HG03460 (cell line): ENCODE data around the gene PPFIA3.
"Not testable (repeated sequence)": the region's sequence is repeated elsewhere in the genome, so short reads cannot be mapped to it uniquely, and the experiment has no call there.

Experiments used
- ATAC-seq: cut with Tn5 transposase; IDR thresholded peaks from one replicate; pipeline ENCODE4 v1.9.1; 2021; ENCODE audit not compliant: unreplicated experiment

The PPFIA3 gene

GRCh38 chr19:49119411-49120324 is at the start of gene PPFIA3:
PPFIA3 (plus strand) TSS chr19:49119544; CDS start chr19:49127874, 8,330 bp downstream.
- no peak for ATAC-seq

GRCh38 chr19:49070416-49070815 is 48.9 kb upstream of the PPFIA3 start:
- no peak for ATAC-seq

GRCh38 chr19:49071860-49072547 is 47.3 kb upstream of the PPFIA3 start:
- no peak for ATAC-seq

GRCh38 chr19:49073514-49074378 is 45.6 kb upstream of the PPFIA3 start:
- no peak for ATAC-seq

- ATAC-seq, result not testable (repeated sequence)
Measured at GRCh38 chr19:49074869-49075268, 44.5 kb upstream of the PPFIA3 start.

GRCh38 chr19:49080392-49080791 is 39.0 kb upstream of the PPFIA3 start:
- no peak for ATAC-seq

GRCh38 chr19:49081273-49081672 is 38.1 kb upstream of the PPFIA3 start:
- no peak for ATAC-seq

- no peak for ATAC-seq
Measured at GRCh38 chr19:49084206-49085019, 34.9 kb upstream of the PPFIA3 start.

- ATAC-seq, result peak; percentile 84
Measured at GRCh38 chr19:49085020-49085867, 34.1 kb upstream of the PPFIA3 start, which contains the start of gene SNRNP70. SNRNP70 (plus strand) TSS chr19:49085451; CDS start chr19:49086415, 964 bp downstream.

- ATAC-seq, result no peak
Measured at GRCh38 chr19:49085868-49086232, 33.5 kb upstream of the PPFIA3 start.

- ATAC-seq, result no peak
Measured at GRCh38 chr19:49086296-49086695, 33.0 kb upstream of the PPFIA3 start.

GRCh38 chr19:49091391-49092038 is 27.8 kb upstream of the PPFIA3 start:
- no peak for ATAC-seq

GRCh38 chr19:49092686-49093085 is 26.7 kb upstream of the PPFIA3 start:
- no peak for ATAC-seq

GRCh38 chr19:49094505-49095482 is 24.6 kb upstream of the PPFIA3 start:
- no peak for ATAC-seq

GRCh38 chr19:49097453-49098288 is 21.7 kb upstream of the PPFIA3 start:
- ATAC-seq, result no peak

GRCh38 chr19:49098795-49099194 is 20.5 kb upstream of the PPFIA3 start:
- no peak for ATAC-seq

GRCh38 chr19:49101160-49101559 is 18.2 kb upstream of the PPFIA3 start:
- no peak for ATAC-seq
